Measurements from ENCODE around the gene CACNG4. TPM values are rescaled to one million over a fixed set of nuclear protein-coding genes. Genes with fewer than 3 reads are reported as not detected.

CACNG4 gene
- total RNA-seq, 4 donors from 2014 or later: not detected

DNA sequence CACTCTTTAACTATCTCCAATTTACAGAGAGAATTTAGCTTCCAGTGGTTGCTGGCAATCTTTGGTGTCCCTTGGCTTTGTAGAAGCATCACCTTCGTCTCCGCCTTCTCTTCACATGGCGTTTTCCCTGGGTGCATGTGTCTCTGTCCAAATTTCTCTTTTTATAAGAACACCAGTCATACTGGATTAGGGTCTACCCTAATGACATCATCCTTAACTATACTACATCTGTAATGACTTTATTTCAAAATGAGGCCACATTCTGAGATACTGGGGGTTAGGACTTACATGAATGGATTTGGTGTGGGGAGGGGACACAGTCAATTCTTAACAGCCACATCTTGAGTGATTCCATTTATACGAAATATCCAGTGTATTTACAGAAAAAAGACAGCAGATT is 22.2 kb downstream of the CACNG4 start:
- TF ChIP-seq, protein P1, sequence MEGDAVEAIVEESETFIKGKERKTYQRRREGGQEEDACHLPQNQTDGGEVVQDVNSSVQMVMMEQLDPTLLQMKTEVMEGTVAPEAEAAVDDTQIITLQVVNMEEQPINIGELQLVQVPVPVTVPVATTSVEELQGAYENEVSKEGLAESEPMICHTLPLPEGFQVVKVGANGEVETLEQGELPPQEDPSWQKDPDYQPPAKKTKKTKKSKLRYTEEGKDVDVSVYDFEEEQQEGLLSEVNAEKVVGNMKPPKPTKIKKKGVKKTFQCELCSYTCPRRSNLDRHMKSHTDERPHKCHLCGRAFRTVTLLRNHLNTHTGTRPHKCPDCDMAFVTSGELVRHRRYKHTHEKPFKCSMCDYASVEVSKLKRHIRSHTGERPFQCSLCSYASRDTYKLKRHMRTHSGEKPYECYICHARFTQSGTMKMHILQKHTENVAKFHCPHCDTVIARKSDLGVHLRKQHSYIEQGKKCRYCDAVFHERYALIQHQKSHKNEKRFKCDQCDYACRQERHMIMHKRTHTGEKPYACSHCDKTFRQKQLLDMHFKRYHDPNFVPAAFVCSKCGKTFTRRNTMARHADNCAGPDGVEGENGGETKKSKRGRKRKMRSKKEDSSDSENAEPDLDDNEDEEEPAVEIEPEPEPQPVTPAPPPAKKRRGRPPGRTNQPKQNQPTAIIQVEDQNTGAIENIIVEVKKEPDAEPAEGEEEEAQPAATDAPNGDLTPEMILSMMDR (IDR thresholded peaks at IDR 0.05 in 4 of 5, conservative IDR thresholded peaks at IDR 0.05 in 1 of 5): no peak
- no peak for TF ChIP-seq POLR2A (IDR thresholded peaks at IDR 0.05)
- H3K36me3 ChIP-seq: no peaks in the 10 kb centered on the region
- H3K27me3 ChIP-seq: peaks cover 0 to 3% (median 0%) of the 10 kb centered on the region in 3 donors
- ATAC-seq: no peak
- H3K9me3 ChIP-seq: no peaks in the 10 kb centered on the region
- intact Hi-C loops (cut with DNase I; ENCODE audit: low total_unique reads) (no loop called here), in situ Hi-C loops (cut with MboI; ENCODE audit: low sequenced_read_pairs in 4 of 4) (no loop called here)
- no peak overlapping the region for H3K27ac ChIP-seq
- no peak overlapping the region for H3K4me3 ChIP-seq
- no peaks in the 10 kb centered on the region for H3K4me1 ChIP-seq
- DNase-seq: no peak

DNA sequence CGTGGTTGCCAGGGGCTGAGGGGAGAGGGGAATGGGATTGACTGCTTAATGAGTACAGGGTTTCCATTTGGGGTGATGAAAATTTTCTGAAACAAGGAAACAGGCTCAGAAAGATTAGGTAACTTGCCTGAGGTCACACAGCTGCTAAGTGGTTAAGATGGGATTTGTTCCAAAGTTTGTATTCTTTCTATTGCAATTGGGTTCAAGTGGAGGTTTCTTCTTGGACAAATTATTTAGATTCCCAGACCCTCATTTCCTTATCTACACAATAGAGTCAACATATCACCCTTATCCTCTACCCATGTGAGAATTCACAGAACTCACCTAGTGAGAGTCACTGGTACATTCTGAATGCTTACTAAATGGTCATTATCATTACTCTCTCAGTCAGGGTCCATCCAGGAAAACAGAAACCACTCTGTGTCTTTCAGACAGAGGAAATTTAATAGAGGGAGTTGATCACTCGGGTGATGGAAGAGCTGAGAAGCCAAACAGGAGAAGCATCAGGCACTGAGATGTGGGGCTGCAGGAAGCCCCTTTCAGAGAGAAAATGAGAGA is 22.6 kb downstream of the CACNG4 start:
- in situ Hi-C loops (cut with MboI; ENCODE audit: low sequenced_read_pairs in 4 of 4): no loop called here
- ATAC-seq: no peak

DNA sequence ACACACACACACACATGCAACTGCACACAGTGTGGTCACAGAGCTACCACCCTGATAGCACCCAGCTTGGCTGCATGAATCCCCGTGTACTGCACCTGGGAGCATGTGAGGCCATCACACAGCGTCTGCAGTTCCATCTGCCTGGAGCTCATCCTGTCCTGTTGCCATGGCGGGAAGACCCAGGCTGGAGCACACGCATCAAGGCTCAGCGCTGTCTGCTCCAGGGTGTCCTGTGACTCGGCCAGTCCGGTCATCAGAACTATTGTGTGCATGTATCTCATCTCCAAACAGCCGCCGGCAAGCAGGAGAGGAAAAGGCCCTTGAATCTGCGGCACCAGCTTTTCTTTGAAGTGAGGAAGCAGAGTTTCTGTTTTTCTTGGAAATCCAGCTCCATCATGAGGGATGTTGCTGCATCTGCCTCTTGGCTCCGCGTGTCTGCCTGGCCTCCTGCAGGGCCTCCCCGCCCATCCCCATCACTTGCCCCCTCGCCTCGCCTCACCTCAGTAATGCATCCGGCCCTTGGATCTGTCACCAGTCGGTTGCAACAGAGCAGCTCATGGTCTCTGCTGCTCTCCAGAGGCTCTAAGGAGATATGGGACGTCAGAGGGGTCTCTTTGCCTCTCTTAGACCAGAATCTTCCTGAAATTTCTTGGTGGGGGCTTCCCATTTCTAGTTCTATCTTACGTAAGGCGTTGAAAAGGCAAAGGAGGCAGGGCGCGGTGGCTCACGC is 23.7 kb downstream of the CACNG4 start:
- H3K9me3 ChIP-seq: no peaks in the 10 kb centered on the region
- H3K36me3 ChIP-seq: no peaks in the 10 kb centered on the region
- TF ChIP-seq, protein P1 (IDR thresholded peaks at IDR 0.05 in 4 of 5, conservative IDR thresholded peaks at IDR 0.05 in 1 of 5): no peak
- no peak for TF ChIP-seq POLR2A (IDR thresholded peaks at IDR 0.05)
- no peaks in the 10 kb centered on the region for H3K4me1 ChIP-seq
- intact Hi-C loops (cut with DNase I; ENCODE audit: low total_unique reads) (no loop called here), in situ Hi-C loops (cut with MboI; ENCODE audit: low sequenced_read_pairs in 4 of 4) (no loop called here)
- H3K27me3 ChIP-seq: peaks cover 0 to 3% (median 0%) of the 10 kb centered on the region in 3 donors
- ATAC-seq (no peak), DNase-seq (no peak)
- H3K4me3 ChIP-seq: no peak overlapping the region
- H3K27ac ChIP-seq: no peak overlapping the region

More for the DNA sequence above, 22.6 kb downstream of the CACNG4 start:
- TF ChIP-seq POLR2A (IDR thresholded peaks at IDR 0.05): no peak
- TF ChIP-seq, protein P1 (IDR thresholded peaks at IDR 0.05 in 4 of 5, conservative IDR thresholded peaks at IDR 0.05 in 1 of 5): no peak
- no peak overlapping the region for H3K27ac ChIP-seq
- intact Hi-C loops (cut with DNase I; ENCODE audit: low total_unique reads): no loop called here
- H3K4me3 ChIP-seq: no peak overlapping the region
- H3K36me3 ChIP-seq: no peaks in the 10 kb centered on the region
- no peaks in the 10 kb centered on the region for H3K4me1 ChIP-seq
- H3K27me3 ChIP-seq: peaks cover 0 to 3% (median 0%) of the 10 kb centered on the region in 3 donors
- H3K9me3 ChIP-seq: no peaks in the 10 kb centered on the region
- no peak for DNase-seq

DNA sequence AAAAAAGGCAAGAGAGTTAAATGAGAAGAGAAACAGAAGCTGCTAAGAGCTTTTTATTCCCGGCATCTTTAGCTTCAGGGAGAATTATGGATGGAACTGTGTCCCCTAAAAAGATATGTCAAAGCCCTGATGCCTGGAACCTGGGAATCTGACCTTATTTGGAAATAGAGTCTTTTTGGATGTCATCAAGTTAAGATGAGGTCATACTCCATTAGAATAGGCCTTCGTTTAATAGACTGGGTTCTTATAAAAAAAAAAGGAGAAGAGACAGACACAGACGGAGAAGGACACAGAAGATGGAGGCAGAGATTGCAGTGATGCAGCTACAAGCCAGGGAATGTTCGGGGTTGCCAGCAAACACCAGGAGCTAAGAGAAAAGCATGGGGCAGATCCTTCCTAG is 24.6 kb downstream of the CACNG4 start:
- no peak for ATAC-seq
- peaks cover 0 to 3% (median 0%) of the 10 kb centered on the region in 3 donors for H3K27me3 ChIP-seq
- no peaks in the 10 kb centered on the region for H3K36me3 ChIP-seq
- no peak overlapping the region for H3K27ac ChIP-seq
- no peak overlapping the region for H3K4me3 ChIP-seq
- no peaks in the 10 kb centered on the region for H3K4me1 ChIP-seq
- H3K9me3 ChIP-seq: no peaks in the 10 kb centered on the region
- intact Hi-C loops (cut with DNase I; ENCODE audit: low total_unique reads) (no loop called here), in situ Hi-C loops (cut with MboI; ENCODE audit: low sequenced_read_pairs in 4 of 4) (no loop called here)
- TF ChIP-seq, protein P1 (IDR thresholded peaks at IDR 0.05 in 4 of 5, conservative IDR thresholded peaks at IDR 0.05 in 1 of 5): no peak
- no peak for DNase-seq
